ENCODE results near the gene SLC28A2. TPM values are rescaled to one million over a fixed set of nuclear protein-coding genes. Genes with fewer than 3 reads are reported as not detected.
"Not testable (repeated sequence)": the region's sequence is repeated elsewhere in the genome, so short reads cannot be mapped to it uniquely, and the experiment has no call there.

The SLC28A2 gene
- total RNA-seq, 1 donor from 2014 or later, result not detected

GRCh38 chr15:45236806-45237205, 15.2 kb upstream of the SLC28A2 start:
- DNase-seq; intact Hi-C loops (cut with micrococcal nuclease); H3K27me3 Mint-ChIP-seq; H3K27ac Mint-ChIP-seq; H3K4me3 Mint-ChIP-seq; H3K36me3 Mint-ChIP-seq (ENCODE audit: low read depth); H3K4me1 Mint-ChIP-seq: not testable (repeated sequence)
- H3K9me3 Mint-ChIP-seq, result peaks cover 28% of the 10 kb centered on the region

- DNase-seq, result peak; percentile 60
- Mint-ChIP-seq H3K27me3 (no peaks in the 10 kb centered on the region), H3K4me3 (no peak overlapping the region), H3K36me3 (ENCODE audit: low read depth) (peaks cover 3% of the 10 kb centered on the region), H3K27ac (no peak overlapping the region), H3K4me1 (no peaks in the 10 kb centered on the region), H3K9me3 (peaks cover 30% of the 10 kb centered on the region)
- intact Hi-C loops (cut with micrococcal nuclease), result no loop called here
Observed at GRCh38 chr15:45242289-45242688, 9.7 kb upstream of the SLC28A2 start.

GRCh38 chr15:45249125-45249780, 2.8 kb upstream of the SLC28A2 start:
- H3K27me3 Mint-ChIP-seq, result no peaks in the 10 kb centered on the region
- H3K9me3 Mint-ChIP-seq, result peaks cover 3% of the 10 kb centered on the region
- intact Hi-C loops (cut with micrococcal nuclease), result no loop called here

DNA sequence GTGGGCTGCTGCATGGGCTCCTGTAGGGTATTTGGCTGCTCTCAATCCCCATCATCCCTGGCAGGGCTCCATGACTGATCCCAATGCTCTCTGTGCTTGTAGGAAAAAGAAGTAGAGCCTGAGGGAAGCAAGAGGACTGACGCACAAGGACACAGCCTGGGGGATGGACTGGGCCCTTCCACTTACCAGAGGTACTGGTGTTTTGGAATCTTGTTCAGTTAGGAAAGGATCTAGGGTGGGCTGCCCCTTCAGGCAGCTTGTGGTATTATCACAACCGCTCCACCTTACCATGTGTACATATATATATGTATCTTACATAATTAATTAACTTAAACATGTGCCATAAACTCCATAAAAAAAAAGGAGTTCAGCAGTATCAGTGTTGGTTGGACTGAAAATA, 1.3 kb downstream of the SLC28A2 start:
- intact Hi-C loops (cut with micrococcal nuclease), result no loop called here
- Mint-ChIP-seq H3K27ac (no peak overlapping the region), H3K36me3 (ENCODE audit: low read depth) (no peaks in the 10 kb centered on the region), H3K9me3 (no peaks in the 10 kb centered on the region), H3K27me3 (no peaks in the 10 kb centered on the region), H3K4me1 (no peaks in the 10 kb centered on the region), H3K4me3 (no peak overlapping the region)
- DNase-seq, result no peak

More at GRCh38 chr15:45249125-45249780, 2.8 kb upstream of the SLC28A2 start:
- no peak for DNase-seq
- Mint-ChIP-seq H3K4me1 (no peaks in the 10 kb centered on the region), H3K36me3 (ENCODE audit: low read depth) (no peaks in the 10 kb centered on the region), H3K27ac (no peak overlapping the region), H3K4me3 (no peak overlapping the region)

DNA sequence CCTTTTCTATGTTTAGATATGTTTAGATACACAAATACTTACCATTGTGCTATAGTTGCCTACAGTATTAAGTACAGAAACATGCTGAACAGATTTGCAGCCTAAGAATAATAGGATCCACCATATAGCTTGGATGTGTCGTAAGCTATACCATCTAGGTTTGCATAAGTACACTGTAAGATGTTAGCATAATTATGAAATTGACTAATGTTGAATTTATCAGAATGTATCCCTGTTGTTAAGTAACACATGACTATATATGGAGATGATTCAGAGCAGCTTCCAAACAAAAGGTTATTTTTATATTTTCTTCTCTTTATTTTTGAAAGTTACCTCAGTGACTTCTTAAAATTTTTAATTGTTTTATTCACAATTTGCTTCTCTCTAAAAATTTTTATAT, 2.4 kb downstream of the SLC28A2 start:
- DNase-seq, result no peak
- intact Hi-C loops (cut with micrococcal nuclease), result no loop called here
- Mint-ChIP-seq H3K4me1 (no peaks in the 10 kb centered on the region), H3K9me3 (no peaks in the 10 kb centered on the region), H3K27ac (no peak overlapping the region), H3K27me3 (no peaks in the 10 kb centered on the region), H3K4me3 (no peak overlapping the region), H3K36me3 (ENCODE audit: low read depth) (no peaks in the 10 kb centered on the region)

GRCh38 chr15:45254824-45255223, 2.8 kb downstream of the SLC28A2 start:
- intact Hi-C loops (cut with micrococcal nuclease); H3K4me1 Mint-ChIP-seq; H3K4me3 Mint-ChIP-seq; H3K27ac Mint-ChIP-seq; H3K27me3 Mint-ChIP-seq; DNase-seq; H3K36me3 Mint-ChIP-seq (ENCODE audit: low read depth); H3K9me3 Mint-ChIP-seq: not testable (repeated sequence)

DNA sequence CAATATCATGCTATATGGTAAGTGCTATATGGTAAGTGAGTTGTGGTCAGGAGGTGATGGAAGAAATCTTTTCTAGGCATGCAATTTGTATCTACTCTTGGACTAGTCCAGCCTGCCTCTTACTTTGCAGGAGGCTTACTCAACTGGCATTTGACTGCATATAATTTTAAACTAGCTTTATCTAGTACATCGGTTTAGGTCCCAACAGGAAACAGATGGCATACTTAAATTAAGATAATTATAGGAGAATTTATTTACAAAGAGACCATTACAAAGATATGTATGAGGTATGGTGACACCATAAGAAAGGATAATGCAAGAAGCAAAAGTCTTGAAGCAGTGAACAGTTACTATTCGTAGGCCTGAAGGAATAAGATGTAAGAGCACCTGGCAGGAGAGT, 7.8 kb downstream of the SLC28A2 start:
- peaks cover 4% of the 10 kb centered on the region for H3K27me3 Mint-ChIP-seq
- no peaks in the 10 kb centered on the region for H3K9me3 Mint-ChIP-seq
- DNase-seq, result no peak
- H3K36me3 Mint-ChIP-seq (ENCODE audit: low read depth), result no peaks in the 10 kb centered on the region
- intact Hi-C loops (cut with micrococcal nuclease), result no loop called here
- no peaks in the 10 kb centered on the region for H3K4me1 Mint-ChIP-seq
- no peak overlapping the region for H3K4me3 Mint-ChIP-seq
- H3K27ac Mint-ChIP-seq, result no peak overlapping the region

DNA sequence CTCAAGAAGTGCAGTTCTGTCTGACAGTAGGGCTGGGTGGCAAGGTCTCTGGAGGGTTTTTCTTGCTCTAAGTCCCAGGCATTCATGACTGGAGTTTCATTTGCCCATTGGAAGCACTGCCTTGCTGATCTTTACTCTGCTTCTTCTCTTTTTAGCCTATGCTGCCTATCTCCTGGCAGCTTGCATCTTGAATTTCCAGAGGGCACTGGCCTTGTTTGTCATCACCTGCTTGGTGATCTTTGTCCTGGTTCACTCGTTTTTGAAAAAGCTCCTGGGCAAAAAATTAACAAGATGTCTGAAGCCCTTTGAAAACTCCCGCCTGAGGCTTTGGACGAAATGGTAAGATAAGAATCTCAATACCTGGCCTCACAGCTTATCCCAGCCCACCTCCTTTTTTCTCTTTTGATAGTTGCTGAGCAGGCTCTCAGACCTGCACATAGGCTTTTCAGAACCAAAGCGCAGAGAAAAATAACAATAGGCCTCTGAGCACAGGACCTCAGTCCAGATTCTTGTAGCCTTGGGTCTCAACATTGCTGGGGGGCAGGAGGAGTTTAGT, 10.9 kb downstream of the SLC28A2 start:
- intact Hi-C loops (cut with micrococcal nuclease), result no loop called here
- Mint-ChIP-seq H3K27ac (no peak overlapping the region), H3K9me3 (no peaks in the 10 kb centered on the region), H3K36me3 (ENCODE audit: low read depth) (no peaks in the 10 kb centered on the region), H3K27me3 (peaks cover 4% of the 10 kb centered on the region), H3K4me3 (no peak overlapping the region), H3K4me1 (no peaks in the 10 kb centered on the region)
- no peak for DNase-seq

- no peaks in the 10 kb centered on the region for H3K9me3 Mint-ChIP-seq
- no peaks in the 10 kb centered on the region for H3K4me1 Mint-ChIP-seq
Observed at GRCh38 chr15:45263854-45264253, 11.8 kb downstream of the SLC28A2 start.

DNA sequence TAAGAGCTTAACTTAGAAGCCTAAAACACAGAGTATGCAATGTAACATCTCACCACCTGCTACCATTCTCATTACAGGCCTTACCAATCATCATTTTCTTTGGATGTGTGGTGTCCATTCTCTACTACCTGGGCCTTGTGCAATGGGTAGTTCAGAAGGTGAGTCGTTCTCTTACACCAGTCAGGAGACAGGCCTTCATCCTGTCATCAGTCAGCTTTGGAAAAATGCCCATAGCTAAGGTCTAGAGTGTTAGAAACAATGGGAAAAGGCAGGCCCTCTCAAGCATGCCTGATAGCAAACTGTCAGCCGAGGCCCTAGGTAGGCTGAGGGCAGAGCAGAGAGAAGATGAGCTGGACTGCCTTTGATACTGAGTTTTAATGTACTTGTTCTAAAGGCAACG, 13.5 kb downstream of the SLC28A2 start:
- H3K27ac Mint-ChIP-seq, result no peak overlapping the region
- H3K36me3 Mint-ChIP-seq (ENCODE audit: low read depth), result no peaks in the 10 kb centered on the region
- no peaks in the 10 kb centered on the region for H3K9me3 Mint-ChIP-seq
- H3K4me3 Mint-ChIP-seq, result no peak overlapping the region
- peaks cover 4% of the 10 kb centered on the region for H3K27me3 Mint-ChIP-seq
- intact Hi-C loops (cut with micrococcal nuclease), result no loop called here
- no peak for DNase-seq
- H3K4me1 Mint-ChIP-seq, result no peaks in the 10 kb centered on the region

More at GRCh38 chr15:45263854-45264253, 11.8 kb downstream of the SLC28A2 start:
- intact Hi-C loops (cut with micrococcal nuclease), result no loop called here
- Mint-ChIP-seq H3K27me3 (peaks cover 4% of the 10 kb centered on the region), H3K27ac (no peak overlapping the region), H3K4me3 (no peak overlapping the region), H3K36me3 (ENCODE audit: low read depth) (no peaks in the 10 kb centered on the region)
- DNase-seq, result no peak

DNA sequence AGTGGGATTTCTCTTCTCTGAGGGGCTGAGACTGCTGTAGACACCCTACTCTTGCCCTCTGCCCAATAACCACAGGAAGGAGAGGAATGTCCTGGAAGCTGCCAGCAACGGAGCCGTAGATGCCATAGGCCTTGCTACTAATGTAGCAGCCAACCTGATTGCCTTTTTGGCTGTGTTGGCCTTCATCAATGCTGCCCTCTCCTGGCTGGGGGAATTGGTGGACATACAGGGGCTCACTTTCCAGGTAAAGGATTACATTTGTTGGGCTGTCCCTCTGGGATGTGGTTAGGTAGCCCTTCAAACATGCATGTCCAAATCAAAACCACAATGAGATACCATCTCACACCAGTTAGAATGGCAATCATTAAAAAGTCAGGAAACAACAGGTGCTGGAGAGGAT, 16.1 kb downstream of the SLC28A2 start:
- Mint-ChIP-seq H3K9me3 (no peaks in the 10 kb centered on the region), H3K27ac (no peak overlapping the region), H3K4me3 (no peak overlapping the region), H3K36me3 (ENCODE audit: low read depth) (no peaks in the 10 kb centered on the region), H3K4me1 (no peaks in the 10 kb centered on the region), H3K27me3 (peaks cover under 1% of the 10 kb centered on the region)
- DNase-seq, result peak; percentile 65
- intact Hi-C loops (cut with micrococcal nuclease), result no loop called here

GRCh38 chr15:45274636-45275380, 22.8 kb downstream of the SLC28A2 start:
- Mint-ChIP-seq H3K27me3 (peaks cover 6% of the 10 kb centered on the region), H3K27ac (no peak overlapping the region), H3K9me3 (no peaks in the 10 kb centered on the region), H3K4me1 (peaks cover 11% of the 10 kb centered on the region), H3K36me3 (ENCODE audit: low read depth) (no peaks in the 10 kb centered on the region), H3K4me3 (no peak overlapping the region)
- intact Hi-C loops (cut with micrococcal nuclease), result no loop called here
- DNase-seq, result no peak

GRCh38 chr15:45276831-45277230, 24.8 kb downstream of the SLC28A2 start:
- no peak overlapping the region for H3K27ac Mint-ChIP-seq
- H3K9me3 Mint-ChIP-seq, result peaks cover 3% of the 10 kb centered on the region
- H3K4me1 Mint-ChIP-seq, result peaks cover 15% of the 10 kb centered on the region
- intact Hi-C loops (cut with micrococcal nuclease), result no loop called here
- no peak for DNase-seq
- no peaks in the 10 kb centered on the region for H3K36me3 Mint-ChIP-seq (ENCODE audit: low read depth)
- peaks cover 6% of the 10 kb centered on the region for H3K27me3 Mint-ChIP-seq
- no peak overlapping the region for H3K4me3 Mint-ChIP-seq

GRCh38 chr15:45279024-45279698, 27.1 kb downstream of the SLC28A2 start:
- H3K4me3 Mint-ChIP-seq, result peak overlapping the region; percentile 84
- intact Hi-C loops (cut with micrococcal nuclease), result loop anchor here (1.0 to 2.0 kb wide), 3 partner anchors 78 to 124 kb away; a partner anchor contains a TSS

More at GRCh38 chr15:45279024-45279698, 27.1 kb downstream of the SLC28A2 start:
- Mint-ChIP-seq H3K27me3 (peaks cover 6% of the 10 kb centered on the region), H3K4me1 (peaks cover 15% of the 10 kb centered on the region), H3K36me3 (ENCODE audit: low read depth) (no peaks in the 10 kb centered on the region), H3K9me3 (peaks cover 3% of the 10 kb centered on the region), H3K27ac (peak overlapping the region; percentile 83)
- DNase-seq, result peak; percentile 99

All from activated CD4-positive, alpha-beta T cell treated with anti-CD3 and anti-CD28 coated beads, Interleukin-2, amount 10 ng/mL, durations not matched to agents 24 days and 14 days (primary cell).